ENCODE measurements around the gene CGREF1.

DNA sequence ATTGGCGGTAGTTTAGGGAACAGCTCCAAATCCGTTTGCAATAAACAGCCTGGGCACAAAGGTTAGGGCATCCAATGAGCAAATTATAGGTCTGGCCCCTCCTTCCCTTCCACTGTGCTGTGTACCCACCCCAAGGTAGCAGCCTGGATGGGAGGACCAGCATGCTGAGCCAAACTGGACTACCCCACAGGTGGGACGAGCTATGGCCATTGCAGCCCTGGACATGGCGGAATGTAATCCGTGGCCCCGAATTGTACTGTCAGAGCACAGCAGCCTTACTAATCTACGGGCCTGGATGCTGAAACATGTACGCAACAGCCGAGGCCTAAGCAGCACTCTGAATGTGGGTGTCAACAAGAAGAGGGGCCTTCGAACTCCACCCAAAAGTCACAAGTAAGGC lies 60.7 kb downstream of the CGREF1 start:
- TF ChIP-seq, protein P1, sequence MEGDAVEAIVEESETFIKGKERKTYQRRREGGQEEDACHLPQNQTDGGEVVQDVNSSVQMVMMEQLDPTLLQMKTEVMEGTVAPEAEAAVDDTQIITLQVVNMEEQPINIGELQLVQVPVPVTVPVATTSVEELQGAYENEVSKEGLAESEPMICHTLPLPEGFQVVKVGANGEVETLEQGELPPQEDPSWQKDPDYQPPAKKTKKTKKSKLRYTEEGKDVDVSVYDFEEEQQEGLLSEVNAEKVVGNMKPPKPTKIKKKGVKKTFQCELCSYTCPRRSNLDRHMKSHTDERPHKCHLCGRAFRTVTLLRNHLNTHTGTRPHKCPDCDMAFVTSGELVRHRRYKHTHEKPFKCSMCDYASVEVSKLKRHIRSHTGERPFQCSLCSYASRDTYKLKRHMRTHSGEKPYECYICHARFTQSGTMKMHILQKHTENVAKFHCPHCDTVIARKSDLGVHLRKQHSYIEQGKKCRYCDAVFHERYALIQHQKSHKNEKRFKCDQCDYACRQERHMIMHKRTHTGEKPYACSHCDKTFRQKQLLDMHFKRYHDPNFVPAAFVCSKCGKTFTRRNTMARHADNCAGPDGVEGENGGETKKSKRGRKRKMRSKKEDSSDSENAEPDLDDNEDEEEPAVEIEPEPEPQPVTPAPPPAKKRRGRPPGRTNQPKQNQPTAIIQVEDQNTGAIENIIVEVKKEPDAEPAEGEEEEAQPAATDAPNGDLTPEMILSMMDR (IDR thresholded peaks at IDR 0.05), result no peak
- TF ChIP-seq POLR2AphosphoS5 (IDR thresholded peaks at IDR 0.05) (no peak), POLR2A (IDR thresholded peaks at IDR 0.05) (no peak), EP300 (IDR thresholded peaks at IDR 0.05) (no peak)
